ENCODE measurements around the gene FAM124B.
A peak's percentile ranks its signal among the peaks of the same experiment; 100 is the strongest.

The FAM124B gene

GRCh38 chr2:224401641-224402342 is at the start of gene FAM124B:
Gene FAM124B, minus strand, starts transcription at chr2:224402107. Its CDS starts 339 bp downstream, at chr2:224401768.
- peaks cover 12 to 35% of the 10 kb centered on the region in 2 experiments for H3K4me1 ChIP-seq (ENCODE audit: control insufficient read depth in 1 of 2, insufficient read depth in 1 of 2, low read depth in 1 of 2, low read length in 1 of 2)
- peak within 1 kb of the TSS; percentile 19 to 22 for H3K4me3 ChIP-seq (ENCODE audit: low read depth in 1 of 2, low read length in 1 of 2)

DNA sequence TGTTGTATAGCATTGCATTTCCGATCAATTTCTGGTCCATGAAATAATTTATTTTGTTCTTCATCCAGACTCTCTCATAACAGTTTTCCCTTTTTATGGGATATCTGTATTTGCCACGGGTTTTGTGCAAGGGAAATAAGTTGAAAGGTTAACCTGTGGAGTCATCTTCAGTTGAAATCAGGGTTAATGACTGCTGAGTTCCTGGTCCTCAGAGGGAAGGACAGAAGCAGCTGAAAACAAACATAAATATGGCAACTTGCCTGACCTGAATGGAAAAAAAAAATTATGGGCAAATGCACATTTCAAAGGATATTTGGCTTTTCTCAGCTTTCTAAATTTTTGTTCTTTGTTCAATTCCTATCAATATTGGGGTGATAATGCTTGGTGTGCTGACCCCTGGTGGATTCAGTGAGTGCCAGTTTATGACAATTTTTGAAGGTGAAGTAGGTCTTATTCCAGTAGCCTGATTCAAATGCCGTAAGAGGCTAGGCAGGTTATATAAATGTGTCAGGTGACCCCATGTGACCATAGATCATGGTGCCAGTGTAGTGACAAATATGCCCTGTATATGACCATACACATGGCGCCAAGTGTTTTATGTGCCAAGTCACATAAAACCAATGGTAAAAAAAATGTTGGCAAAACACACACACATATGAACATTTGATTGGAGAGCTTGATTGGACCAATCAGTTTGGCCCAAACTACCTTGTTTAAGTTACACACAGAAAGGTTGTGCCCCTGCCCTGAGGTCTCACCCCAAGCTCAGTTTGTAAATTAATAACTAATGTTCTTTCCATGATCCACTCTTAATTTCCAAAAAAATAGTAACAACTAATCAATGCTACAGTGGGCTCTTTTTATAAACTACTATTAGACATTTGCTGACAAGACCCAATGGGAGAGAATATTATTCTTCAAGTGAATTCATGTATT is 47.6 kb upstream of the FAM124B start:
- no peaks in the 10 kb centered on the region for H3K9me3 ChIP-seq
- TF ChIP-seq, protein P1, sequence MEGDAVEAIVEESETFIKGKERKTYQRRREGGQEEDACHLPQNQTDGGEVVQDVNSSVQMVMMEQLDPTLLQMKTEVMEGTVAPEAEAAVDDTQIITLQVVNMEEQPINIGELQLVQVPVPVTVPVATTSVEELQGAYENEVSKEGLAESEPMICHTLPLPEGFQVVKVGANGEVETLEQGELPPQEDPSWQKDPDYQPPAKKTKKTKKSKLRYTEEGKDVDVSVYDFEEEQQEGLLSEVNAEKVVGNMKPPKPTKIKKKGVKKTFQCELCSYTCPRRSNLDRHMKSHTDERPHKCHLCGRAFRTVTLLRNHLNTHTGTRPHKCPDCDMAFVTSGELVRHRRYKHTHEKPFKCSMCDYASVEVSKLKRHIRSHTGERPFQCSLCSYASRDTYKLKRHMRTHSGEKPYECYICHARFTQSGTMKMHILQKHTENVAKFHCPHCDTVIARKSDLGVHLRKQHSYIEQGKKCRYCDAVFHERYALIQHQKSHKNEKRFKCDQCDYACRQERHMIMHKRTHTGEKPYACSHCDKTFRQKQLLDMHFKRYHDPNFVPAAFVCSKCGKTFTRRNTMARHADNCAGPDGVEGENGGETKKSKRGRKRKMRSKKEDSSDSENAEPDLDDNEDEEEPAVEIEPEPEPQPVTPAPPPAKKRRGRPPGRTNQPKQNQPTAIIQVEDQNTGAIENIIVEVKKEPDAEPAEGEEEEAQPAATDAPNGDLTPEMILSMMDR (IDR thresholded peaks at IDR 0.05), result peak; percentile 15
- H3K27me3 ChIP-seq, result peaks cover 1% of the 10 kb centered on the region
- no peaks in the 10 kb centered on the region for H3K36me3 ChIP-seq
- H3K4me3 ChIP-seq (ENCODE audit: low read depth in 1 of 2, low read length in 1 of 2), result no peak overlapping the region
- no peak overlapping the region for H3K27ac ChIP-seq
- H3K4me1 ChIP-seq (ENCODE audit: control insufficient read depth in 1 of 2, insufficient read depth in 1 of 2, low read depth in 1 of 2, low read length in 1 of 2), result no peaks in the 10 kb centered on the region

More at GRCh38 chr2:224401641-224402342, at the start of gene FAM124B:
- TF ChIP-seq, protein P1 (IDR thresholded peaks at IDR 0.05), result no peak
- Histone ChIP-seq H3K9me3 (no peaks in the 10 kb centered on the region), H3K36me3 (no peaks in the 10 kb centered on the region), H3K27me3 (no peaks in the 10 kb centered on the region), H3K27ac (peak within 1 kb of the TSS; percentile 44)

GRCh38 chr2:224448236-224448635 is 46.3 kb upstream of the FAM124B start:
- TF ChIP-seq, protein P1 (IDR thresholded peaks at IDR 0.05), result no peak
- Histone ChIP-seq H3K27ac (no peak overlapping the region), H3K4me3 (ENCODE audit: low read depth in 1 of 2, low read length in 1 of 2) (no peak overlapping the region), H3K27me3 (peaks cover 14% of the 10 kb centered on the region), H3K9me3 (no peaks in the 10 kb centered on the region), H3K36me3 (no peaks in the 10 kb centered on the region), H3K4me1 (ENCODE audit: control insufficient read depth in 1 of 2, insufficient read depth in 1 of 2, low read depth in 1 of 2, low read length in 1 of 2) (no peaks in the 10 kb centered on the region)

GRCh38 chr2:224444783-224445182 is 42.9 kb upstream of the FAM124B start:
- TF ChIP-seq, protein P1 (IDR thresholded peaks at IDR 0.05), result no peak
- Histone ChIP-seq H3K4me3 (ENCODE audit: low read depth in 1 of 2, low read length in 1 of 2) (no peak overlapping the region), H3K27me3 (peaks cover 45% of the 10 kb centered on the region)

DNA sequence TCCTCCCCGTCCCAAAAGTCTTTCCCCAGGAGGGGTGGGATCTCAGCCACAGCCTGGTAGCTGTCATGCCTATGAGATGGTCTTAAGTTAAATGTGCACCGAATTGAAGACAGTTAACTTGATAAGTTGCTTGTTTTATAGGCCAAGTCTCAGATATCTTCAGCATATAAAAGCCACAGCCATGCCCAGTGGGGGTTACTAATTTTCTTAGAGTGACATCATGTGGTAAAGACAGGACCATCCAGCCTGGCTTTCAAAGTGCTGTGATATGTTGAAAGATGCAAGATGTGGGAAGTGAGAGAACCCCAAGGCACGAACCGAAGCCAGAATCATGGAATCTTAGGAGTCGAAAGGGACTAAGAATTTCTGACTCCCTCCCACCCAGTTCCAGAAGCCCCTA is 42.1 kb upstream of the FAM124B start:
- Histone ChIP-seq H3K9me3 (no peaks in the 10 kb centered on the region), H3K36me3 (no peaks in the 10 kb centered on the region), H3K27ac (no peak overlapping the region), H3K4me3 (ENCODE audit: low read depth in 1 of 2, low read length in 1 of 2) (no peak overlapping the region), H3K27me3 (peaks cover 45% of the 10 kb centered on the region), H3K4me1 (ENCODE audit: control insufficient read depth in 1 of 2, insufficient read depth in 1 of 2, low read depth in 1 of 2, low read length in 1 of 2) (peaks cover 4 to 8% of the 10 kb centered on the region in 2 experiments)
- TF ChIP-seq, protein P1 (IDR thresholded peaks at IDR 0.05), result no peak

More at GRCh38 chr2:224444783-224445182, 42.9 kb upstream of the FAM124B start:
- peaks cover 4 to 8% of the 10 kb centered on the region in 2 experiments for H3K4me1 ChIP-seq (ENCODE audit: control insufficient read depth in 1 of 2, insufficient read depth in 1 of 2, low read depth in 1 of 2, low read length in 1 of 2)
- no peaks in the 10 kb centered on the region for H3K9me3 ChIP-seq
- H3K27ac ChIP-seq, result no peak overlapping the region
- H3K36me3 ChIP-seq, result no peaks in the 10 kb centered on the region
